HG02870 (cell line): ENCODE data around the gene CTDSP2.
"Not testable (repeated sequence)": the region's sequence is repeated elsewhere in the genome, so short reads cannot be mapped to it uniquely, and the experiment has no call there.

Experiments
- ATAC-seq: cut with Tn5 transposase; IDR thresholded peaks from one replicate; pipeline ENCODE4 v1.9.1; 2021; ENCODE audit warnings: mild to moderate bottlenecking, moderate library complexity; ENCODE audit not compliant: unreplicated experiment

The CTDSP2 gene

GRCh38 chr12:57853864-57854556 is 7.5 kb upstream of the CTDSP2 start:
- no peak for ATAC-seq

GRCh38 chr12:57852620-57853500 is 6.3 kb upstream of the CTDSP2 start:
- no peak for ATAC-seq

- ATAC-seq, result no peak
Measured at GRCh38 chr12:57852200-57852599, 5.7 kb upstream of the CTDSP2 start.

GRCh38 chr12:57851552-57851951 is 5.0 kb upstream of the CTDSP2 start:
- ATAC-seq, result no peak

GRCh38 chr12:57850854-57851430 is 4.4 kb upstream of the CTDSP2 start:
- no peak for ATAC-seq

GRCh38 chr12:57849447-57849846 is 2.9 kb upstream of the CTDSP2 start:
- ATAC-seq, result not testable (repeated sequence)

GRCh38 chr12:57849035-57849434 is 2.5 kb upstream of the CTDSP2 start:
- no peak for ATAC-seq

GRCh38 chr12:57848208-57848607 is 1.7 kb upstream of the CTDSP2 start:
- no peak for ATAC-seq

GRCh38 chr12:57846285-57846576 is 298 bp downstream of the CTDSP2 start:
- ATAC-seq, result peak; percentile 3

- peak; percentile 22 for ATAC-seq
Measured at GRCh38 chr12:57845478-57846284, 848 bp downstream of the CTDSP2 start.

GRCh38 chr12:57844709-57845477 is 1.6 kb downstream of the CTDSP2 start:
- ATAC-seq, result peak; percentile 15

- no peak for ATAC-seq
Measured at GRCh38 chr12:57842342-57843294, 3.9 kb downstream of the CTDSP2 start.

- ATAC-seq, result no peak
Measured at GRCh38 chr12:57841445-57841844, 5.1 kb downstream of the CTDSP2 start.

- no peak for ATAC-seq
Measured at GRCh38 chr12:57840726-57841125, 5.8 kb downstream of the CTDSP2 start.

GRCh38 chr12:57839996-57840395 is 6.5 kb downstream of the CTDSP2 start:
- ATAC-seq, result no peak

- ATAC-seq, result peak; percentile 35
Measured at GRCh38 chr12:57838594-57839302, 7.8 kb downstream of the CTDSP2 start.

GRCh38 chr12:57837864-57838562 is 8.5 kb downstream of the CTDSP2 start:
- no peak for ATAC-seq
